Measurements from ENCODE around the gene DIP2C.

The DIP2C gene

DNA sequence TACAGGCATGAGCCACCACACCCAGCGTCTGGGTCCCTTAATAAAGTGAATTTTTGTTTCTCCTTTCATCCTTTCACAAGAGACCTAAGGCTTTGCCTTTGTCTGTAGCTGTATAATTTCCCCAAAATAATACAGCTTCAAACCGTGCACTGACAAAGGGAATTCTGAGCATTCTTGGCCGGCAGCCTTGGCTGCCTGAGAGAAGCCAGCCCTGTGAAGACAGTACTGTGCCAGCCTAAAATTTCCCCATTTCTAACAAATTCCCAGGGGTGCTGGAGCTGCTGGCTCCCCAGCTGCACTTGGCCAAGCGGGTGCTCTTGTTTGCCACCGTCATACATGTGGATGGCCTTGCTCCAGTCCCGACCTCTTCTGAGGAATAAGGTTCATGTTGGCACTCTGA lies 448.0 kb downstream of the DIP2C start:
- Histone ChIP-seq H3K9me3 (ENCODE audit: control insufficient read depth, low read length) (no peaks in the 10 kb centered on the region), H3K4me3 (ENCODE audit: low read length) (no peak overlapping the region), H3K36me3 (ENCODE audit: control insufficient read depth, insufficient read depth, low read length) (no peaks in the 10 kb centered on the region), H3K9ac (ENCODE audit: low read length) (no peak overlapping the region), H3K27me3 (ENCODE audit: control insufficient read depth, insufficient read depth, low read length) (no peaks in the 10 kb centered on the region), H3K4me1 (ENCODE audit: control insufficient read depth, insufficient read depth, low read length) (no peaks in the 10 kb centered on the region)

DNA sequence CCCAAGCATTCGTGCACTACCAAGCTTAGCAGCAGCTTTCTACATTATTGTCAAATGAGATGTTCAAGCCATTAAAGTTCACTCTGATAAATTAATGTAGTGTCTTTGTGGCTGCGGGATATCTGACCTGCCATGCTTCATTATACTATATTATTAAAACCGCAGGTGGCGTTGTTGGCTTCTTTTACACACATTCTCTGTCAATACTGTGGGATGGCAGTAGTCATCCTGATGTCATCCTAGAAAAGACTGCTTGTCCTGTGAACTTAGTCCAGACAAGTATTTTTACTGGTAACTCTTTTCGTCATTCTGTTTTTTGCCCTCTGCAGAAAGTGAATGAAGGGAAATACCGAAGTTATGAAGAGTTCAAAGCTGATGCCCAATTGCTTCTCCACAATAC lies 450.4 kb downstream of the DIP2C start:
- Histone ChIP-seq H3K27me3 (ENCODE audit: control insufficient read depth, insufficient read depth, low read length) (no peaks in the 10 kb centered on the region), H3K4me3 (ENCODE audit: low read length) (no peak overlapping the region), H3K36me3 (ENCODE audit: control insufficient read depth, insufficient read depth, low read length) (no peaks in the 10 kb centered on the region), H3K9ac (ENCODE audit: low read length) (no peak overlapping the region), H3K4me1 (ENCODE audit: control insufficient read depth, insufficient read depth, low read length) (no peaks in the 10 kb centered on the region), H3K9me3 (ENCODE audit: control insufficient read depth, low read length) (no peaks in the 10 kb centered on the region)

DNA sequence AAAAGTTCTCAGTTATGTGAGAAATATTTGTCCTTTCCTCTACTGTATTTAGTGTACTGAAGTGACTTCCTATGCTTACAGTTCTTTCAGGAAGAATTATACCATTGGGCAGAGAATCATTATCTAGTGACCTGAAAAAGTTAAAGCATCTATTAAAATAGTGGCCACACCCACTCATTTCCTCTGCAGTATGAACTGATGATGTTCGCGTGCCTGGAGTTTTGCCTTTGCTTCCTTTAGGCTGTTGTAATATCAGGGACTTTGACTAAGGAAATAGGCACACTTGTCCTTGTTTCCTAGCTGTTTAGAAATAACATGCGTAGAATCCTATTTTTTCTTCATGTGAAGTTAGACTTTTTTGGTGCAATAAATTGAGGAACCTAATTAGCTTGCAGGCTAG lies 453.6 kb downstream of the DIP2C start:
- no peaks in the 10 kb centered on the region for H3K27me3 ChIP-seq (ENCODE audit: control insufficient read depth, insufficient read depth, low read length)
- H3K4me3 ChIP-seq (ENCODE audit: low read length): no peak overlapping the region
- no peak overlapping the region for H3K9ac ChIP-seq (ENCODE audit: low read length)
- no peaks in the 10 kb centered on the region for H3K9me3 ChIP-seq (ENCODE audit: control insufficient read depth, low read length)
- no peaks in the 10 kb centered on the region for H3K4me1 ChIP-seq (ENCODE audit: control insufficient read depth, insufficient read depth, low read length)
- H3K36me3 ChIP-seq (ENCODE audit: control insufficient read depth, insufficient read depth, low read length): no peaks in the 10 kb centered on the region

DNA sequence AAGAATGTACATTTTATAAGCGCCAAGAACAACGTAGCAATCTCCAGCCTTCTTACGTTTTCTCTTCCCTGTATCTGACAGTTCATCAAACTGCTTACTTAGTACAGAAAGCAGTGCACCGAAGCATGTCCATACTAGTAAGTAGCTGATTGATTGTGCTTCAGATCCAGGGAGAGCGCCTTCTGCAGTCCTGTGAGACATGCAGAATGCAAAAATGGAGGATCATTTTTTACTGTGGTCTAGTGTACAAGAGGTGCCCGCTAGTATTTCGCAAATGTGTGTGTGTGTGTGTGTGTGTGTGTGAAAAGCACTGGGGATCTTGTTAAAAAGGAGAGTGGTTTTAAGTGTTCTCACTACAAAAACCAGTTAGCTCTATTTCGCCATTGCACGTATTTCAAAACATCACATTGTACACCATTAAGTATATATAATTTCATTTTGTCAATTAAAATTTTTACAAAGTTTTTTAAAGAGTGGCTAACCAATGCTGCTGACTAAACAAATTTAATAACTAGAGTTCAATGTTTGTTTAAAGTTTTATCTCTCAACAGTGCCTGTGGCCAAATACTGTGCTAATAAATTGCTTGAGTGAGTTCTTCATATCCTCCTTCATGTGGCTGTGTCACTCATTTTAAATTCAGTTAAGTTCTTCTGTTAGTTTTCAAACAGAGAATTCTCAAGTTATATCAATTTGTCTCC lies 454.6 kb downstream of the DIP2C start:
- H3K9ac ChIP-seq (ENCODE audit: low read length): no peak overlapping the region
- H3K36me3 ChIP-seq (ENCODE audit: control insufficient read depth, insufficient read depth, low read length): no peaks in the 10 kb centered on the region
- H3K4me3 ChIP-seq (ENCODE audit: low read length): no peak overlapping the region
- H3K27me3 ChIP-seq (ENCODE audit: control insufficient read depth, insufficient read depth, low read length): no peaks in the 10 kb centered on the region
- H3K9me3 ChIP-seq (ENCODE audit: control insufficient read depth, low read length): no peaks in the 10 kb centered on the region
- H3K4me1 ChIP-seq (ENCODE audit: control insufficient read depth, insufficient read depth, low read length): no peaks in the 10 kb centered on the region

DNA sequence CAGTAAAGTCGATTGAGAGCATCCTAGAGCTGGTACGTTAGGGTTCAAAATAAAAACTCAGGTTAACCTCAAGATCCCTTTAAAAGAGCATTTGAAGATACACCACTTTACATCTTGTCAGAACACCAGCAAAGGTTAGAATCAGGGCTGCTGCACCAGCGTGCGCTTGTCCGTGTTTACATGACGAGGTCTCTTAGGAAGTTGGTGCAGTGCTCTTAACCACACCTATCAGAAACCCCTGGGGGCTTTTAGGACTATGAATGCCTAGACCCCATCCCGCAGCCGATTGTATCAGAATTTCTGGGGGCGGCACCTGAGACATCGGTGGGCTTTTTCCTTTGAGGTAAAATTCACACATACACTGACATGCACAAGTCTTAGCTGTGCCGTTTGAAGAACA lies 456.6 kb downstream of the DIP2C start:
- Histone ChIP-seq H3K9me3 (ENCODE audit: control insufficient read depth, low read length) (no peaks in the 10 kb centered on the region), H3K36me3 (ENCODE audit: control insufficient read depth, insufficient read depth, low read length) (no peaks in the 10 kb centered on the region), H3K27me3 (ENCODE audit: control insufficient read depth, insufficient read depth, low read length) (no peaks in the 10 kb centered on the region), H3K4me1 (ENCODE audit: control insufficient read depth, insufficient read depth, low read length) (no peaks in the 10 kb centered on the region), H3K9ac (ENCODE audit: low read length) (no peak overlapping the region), H3K4me3 (ENCODE audit: low read length) (no peak overlapping the region)

DNA sequence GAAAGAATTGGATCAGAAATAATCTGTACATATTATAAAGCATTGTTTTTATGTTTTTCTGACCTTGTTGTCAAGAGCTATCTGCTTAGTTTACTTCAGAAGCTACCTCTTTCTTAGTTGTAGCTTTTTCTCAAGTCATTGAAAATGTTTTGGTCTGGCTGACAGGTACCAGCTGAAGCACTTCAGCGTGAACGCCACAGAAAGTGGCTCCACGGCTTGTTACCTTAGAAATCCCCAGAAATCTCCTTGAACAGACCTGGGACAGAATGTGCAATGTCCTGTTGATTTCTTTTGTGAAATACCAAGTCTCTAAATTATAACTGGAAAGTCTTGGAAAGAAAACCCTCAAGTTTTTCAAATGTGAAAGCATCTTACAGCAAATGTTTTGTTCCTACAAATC lies 457.4 kb downstream of the DIP2C start:
- no peaks in the 10 kb centered on the region for H3K36me3 ChIP-seq (ENCODE audit: control insufficient read depth, insufficient read depth, low read length)
- H3K27me3 ChIP-seq (ENCODE audit: control insufficient read depth, insufficient read depth, low read length): no peaks in the 10 kb centered on the region
- H3K9me3 ChIP-seq (ENCODE audit: control insufficient read depth, low read length): no peaks in the 10 kb centered on the region
- H3K9ac ChIP-seq (ENCODE audit: low read length): no peak overlapping the region
- H3K4me1 ChIP-seq (ENCODE audit: control insufficient read depth, insufficient read depth, low read length): no peaks in the 10 kb centered on the region
- H3K4me3 ChIP-seq (ENCODE audit: low read length): no peak overlapping the region

DNA sequence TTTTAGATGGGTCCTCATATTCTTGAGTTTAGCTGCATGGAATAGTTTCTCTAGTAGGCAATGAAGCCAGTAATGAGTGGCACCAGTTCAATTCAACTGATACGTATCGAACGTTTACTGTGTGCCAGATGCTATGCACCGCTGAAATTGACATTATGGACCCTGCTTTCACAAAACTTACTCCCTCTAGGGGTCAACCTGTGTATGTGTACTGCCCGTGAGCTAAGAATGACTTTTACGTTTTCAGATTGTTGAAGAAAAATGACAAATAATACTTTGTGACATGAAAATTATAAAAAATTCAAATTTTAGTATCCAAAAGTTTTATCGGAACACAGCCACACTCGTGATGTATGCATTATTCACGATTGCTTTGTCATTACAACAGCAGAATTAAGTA lies 458.7 kb downstream of the DIP2C start:
- Histone ChIP-seq H3K4me1 (ENCODE audit: control insufficient read depth, insufficient read depth, low read length) (no peaks in the 10 kb centered on the region), H3K4me3 (ENCODE audit: low read length) (no peak overlapping the region), H3K36me3 (ENCODE audit: control insufficient read depth, insufficient read depth, low read length) (no peaks in the 10 kb centered on the region), H3K27me3 (ENCODE audit: control insufficient read depth, insufficient read depth, low read length) (no peaks in the 10 kb centered on the region), H3K9ac (ENCODE audit: low read length) (no peak overlapping the region), H3K9me3 (ENCODE audit: control insufficient read depth, low read length) (no peaks in the 10 kb centered on the region)

DNA sequence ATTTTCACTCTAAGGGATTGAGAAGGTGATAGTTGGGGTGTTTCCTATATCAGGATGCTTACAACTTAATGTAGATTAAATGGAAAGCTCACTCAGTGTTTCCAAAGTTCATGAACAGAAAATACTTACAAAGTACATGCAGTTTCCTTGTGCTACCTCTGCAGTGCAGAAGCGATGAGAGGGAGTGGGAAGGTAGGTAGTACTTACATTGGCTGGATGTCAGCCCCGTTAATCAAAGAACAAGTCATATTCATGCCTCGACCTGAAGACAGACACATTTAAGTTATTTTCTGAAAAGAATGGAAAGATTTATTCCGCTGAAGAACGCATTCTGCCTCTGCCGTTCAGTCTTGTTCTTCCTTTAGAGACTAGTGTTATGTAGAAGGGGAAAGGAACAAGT lies 461.1 kb downstream of the DIP2C start:
- no peak overlapping the region for H3K9ac ChIP-seq (ENCODE audit: low read length)
- no peaks in the 10 kb centered on the region for H3K9me3 ChIP-seq (ENCODE audit: control insufficient read depth, low read length)

DNA sequence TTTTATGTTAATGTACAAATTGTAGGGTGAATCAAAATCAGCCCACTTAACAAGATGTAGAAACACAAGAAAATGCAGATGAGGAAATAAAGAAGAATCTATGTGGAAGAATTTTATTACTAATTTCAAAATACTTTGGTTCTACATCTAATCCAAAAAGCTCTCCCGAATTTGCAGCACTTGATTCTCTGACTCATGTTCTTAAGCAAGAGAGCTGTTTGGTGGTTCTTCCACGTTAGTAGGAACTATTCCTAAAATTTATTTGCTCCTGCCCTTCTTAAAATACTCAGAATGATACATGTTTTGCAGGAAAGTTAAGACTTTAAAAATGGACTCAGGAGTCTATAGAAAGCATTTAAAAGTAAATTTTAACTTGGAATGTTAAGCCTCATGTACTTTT lies 462.5 kb downstream of the DIP2C start:
- no peak overlapping the region for H3K4me3 ChIP-seq (ENCODE audit: low read length)
- no peaks in the 10 kb centered on the region for H3K9me3 ChIP-seq (ENCODE audit: control insufficient read depth, low read length)
- no peaks in the 10 kb centered on the region for H3K36me3 ChIP-seq (ENCODE audit: control insufficient read depth, insufficient read depth, low read length)
- H3K9ac ChIP-seq (ENCODE audit: low read length): no peak overlapping the region
- H3K4me1 ChIP-seq (ENCODE audit: control insufficient read depth, insufficient read depth, low read length): no peaks in the 10 kb centered on the region
- no peaks in the 10 kb centered on the region for H3K27me3 ChIP-seq (ENCODE audit: control insufficient read depth, insufficient read depth, low read length)

More for the DNA sequence above, 461.1 kb downstream of the DIP2C start:
- H3K4me1 ChIP-seq (ENCODE audit: control insufficient read depth, insufficient read depth, low read length): no peaks in the 10 kb centered on the region
- H3K4me3 ChIP-seq (ENCODE audit: low read length): no peak overlapping the region
- no peaks in the 10 kb centered on the region for H3K27me3 ChIP-seq (ENCODE audit: control insufficient read depth, insufficient read depth, low read length)
- H3K36me3 ChIP-seq (ENCODE audit: control insufficient read depth, insufficient read depth, low read length): no peaks in the 10 kb centered on the region

DNA sequence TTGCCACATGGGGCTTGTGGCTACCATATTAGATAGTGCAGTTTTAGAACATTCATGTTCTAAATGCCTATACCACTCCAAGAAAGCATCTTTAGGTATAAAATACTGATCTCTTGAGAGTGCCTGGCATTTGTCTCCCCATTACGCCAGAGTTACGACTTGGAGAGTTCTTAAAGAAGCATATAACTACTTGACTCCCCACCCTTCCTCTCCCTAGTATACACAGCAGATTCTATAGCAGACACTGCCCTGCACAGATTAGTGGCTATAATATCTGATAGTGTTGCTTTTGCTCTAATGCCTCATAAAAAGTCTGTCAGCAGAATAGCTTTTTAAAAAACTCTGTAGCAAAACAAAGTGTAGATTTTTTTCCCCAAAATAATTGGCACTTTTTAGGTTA lies 463.4 kb downstream of the DIP2C start:
- H3K4me1 ChIP-seq (ENCODE audit: control insufficient read depth, insufficient read depth, low read length): no peaks in the 10 kb centered on the region
- H3K4me3 ChIP-seq (ENCODE audit: low read length): no peak overlapping the region
- no peaks in the 10 kb centered on the region for H3K9me3 ChIP-seq (ENCODE audit: control insufficient read depth, low read length)
- no peaks in the 10 kb centered on the region for H3K36me3 ChIP-seq (ENCODE audit: control insufficient read depth, insufficient read depth, low read length)
- H3K27me3 ChIP-seq (ENCODE audit: control insufficient read depth, insufficient read depth, low read length): no peaks in the 10 kb centered on the region
- no peak overlapping the region for H3K9ac ChIP-seq (ENCODE audit: low read length)

DNA sequence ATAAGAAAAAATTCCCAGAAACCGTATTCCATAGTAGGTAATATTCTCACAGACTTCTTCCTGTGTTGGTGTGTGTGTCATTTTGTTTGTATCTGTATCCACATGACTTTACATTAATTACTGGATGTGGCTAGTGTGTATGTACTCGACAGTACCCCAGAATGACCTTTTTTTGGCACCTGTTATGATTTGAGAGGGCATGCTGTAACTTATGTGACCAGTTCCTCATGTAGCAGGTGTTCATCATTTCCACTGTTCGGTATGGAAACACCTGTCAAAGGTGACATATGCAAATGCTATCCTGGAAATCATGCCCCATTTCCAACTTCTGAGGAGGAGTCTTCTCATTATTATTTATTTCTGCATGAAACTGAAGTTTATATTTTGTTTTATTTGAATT lies 464.9 kb downstream of the DIP2C start:
- Histone ChIP-seq H3K4me3 (ENCODE audit: low read length) (no peak overlapping the region), H3K36me3 (ENCODE audit: control insufficient read depth, insufficient read depth, low read length) (no peaks in the 10 kb centered on the region), H3K9ac (ENCODE audit: low read length) (no peak overlapping the region), H3K4me1 (ENCODE audit: control insufficient read depth, insufficient read depth, low read length) (no peaks in the 10 kb centered on the region), H3K27me3 (ENCODE audit: control insufficient read depth, insufficient read depth, low read length) (no peaks in the 10 kb centered on the region), H3K9me3 (ENCODE audit: control insufficient read depth, low read length) (no peaks in the 10 kb centered on the region)

All from mucosa of stomach (tissue), 1 donor.